GM12878 (cell line): ENCODE data around the gene SHLD1. TPM values are rescaled to one million over a fixed set of nuclear protein-coding genes. Genes with fewer than 3 reads are reported as not detected.
A peak's percentile ranks its signal among the peaks of the same experiment; 100 is the strongest.

Source experiments
- CREM ChIP-seq: IDR thresholded peaks from 2 replicates; pipeline ENCODE4 v1.6.1; 2014; ENCODE audit warnings: antibody characterized with exemption, low read depth
- E2F8 ChIP-seq: fragments of 450-650 bp; IDR thresholded peaks from 2 replicates; pipeline ENCODE4 v1.6.1; 2018; ENCODE audit warnings: mild to moderate bottlenecking, low read depth, moderate library complexity; ENCODE audit not compliant: partially characterized antibody
- HSF1 ChIP-seq: fragments of 150-350 bp; IDR thresholded peaks from 2 replicates; pipeline ENCODE4 v1.6.1; 2014; ENCODE audit warnings: mild to moderate bottlenecking, low read depth, low read length
- IRF4 ChIP-seq: IDR thresholded peaks from 2 replicates; pipeline ENCODE4 v1.6.1; 2011; ENCODE audit warnings: low read depth, low read length
- JUNB ChIP-seq: IDR thresholded peaks from 2 replicates; pipeline ENCODE4 v1.6.1; 2016; ENCODE audit warnings: antibody characterized with exemption, mild to moderate bottlenecking
- LARP7 ChIP-seq: fragments of 450-650 bp; IDR thresholded peaks from 2 replicates; pipeline ENCODE4 v1.6.1; 2017; ENCODE audit warnings: mild to moderate bottlenecking
- MYB ChIP-seq: fragments of 150-350 bp; IDR thresholded peaks from 2 replicates; pipeline ENCODE4 v1.6.1; 2014; ENCODE audit warnings: mild to moderate bottlenecking, low read depth, low read length, borderline replicate concordance
- NFIC ChIP-seq: IDR thresholded peaks from 2 replicates; pipeline ENCODE4 v1.6.1; 2012; ENCODE audit warnings: low read depth, mild to moderate bottlenecking, inconsistent platforms, low read length, moderate library complexity
- RELA ChIP-seq: fragments of 450-650 bp; IDR thresholded peaks from 2 replicates; pipeline ENCODE4 v1.8.0; 2014; ENCODE audit warnings: borderline replicate concordance; ENCODE audit not compliant: partially characterized antibody
- SMARCA5 ChIP-seq: fragments of 450-650 bp; IDR thresholded peaks from 2 replicates; pipeline ENCODE4 v1.6.1; 2017; ENCODE audit warnings: mild to moderate bottlenecking
- SREBF1 ChIP-seq: IDR thresholded peaks from 2 replicates; pipeline ENCODE4 v1.6.1; 2012; ENCODE audit warnings: mild to moderate bottlenecking, low read length
- SREBF2 ChIP-seq: IDR thresholded peaks from 2 replicates; pipeline ENCODE4 v1.6.1; 2012; ENCODE audit warnings: mild to moderate bottlenecking, low read length
- TCF12 ChIP-seq: IDR thresholded peaks from 2 replicates; pipeline ENCODE4 v1.6.1; 2011; ENCODE audit warnings: low read depth, mild to moderate bottlenecking, low read length
- WRNIP1 ChIP-seq: IDR thresholded peaks from 2 replicates; pipeline ENCODE4 v1.6.1; 2011; ENCODE audit warnings: low read depth, low read length, improper control_type of control experiment, borderline replicate concordance
- YY1 ChIP-seq: IDR thresholded peaks from 2 replicates; pipeline ENCODE4 v1.6.1; 2011; ENCODE audit warnings: low read depth, mild to moderate bottlenecking, low read length
- polyA plus RNA-seq, 11 experiments: library from polyadenylated mRNA; depleted of rRNA in 4 of 11; unstranded in 6 of 11; stranded (reverse) in 5 of 11; fragments of >200 nt; fragmentation: Nextera tagmentation in 4 of 11; fragmentation: Illumina TruSeq in 1 of 11; extraction: Ambion mirVana in 4 of 11; extraction: Trizol in 1 of 11; gene quantifications; 1 replicate in 1 of 11; 2 replicates in 10 of 11; pipeline versions ENCODE4 v1.2.1 to v1.2.3, GENCODE V29; 2011 to 2016; ENCODE audit warnings: inconsistent platforms in 2 of 11, missing spikeins in 2 of 11, low read depth in 1 of 11
- total RNA-seq, 4 experiments: library from RNA; depleted of rRNA in 3 of 4; stranded (reverse); fragments of >200 nt in 3 of 4; fragmentation: Illumina TruSeq in 1 of 4; extraction: Trizol in 1 of 4; gene quantifications; 2 replicates each; pipeline versions ENCODE4 v1.2.1 to v1.2.3, GENCODE V29; 2013 to 2021
- TF ChIP-seq, protein P1 (sequence below): IDR thresholded peaks from 2 replicates; pipeline ENCODE4 v1.6.1; 2012; ENCODE audit warnings: low read depth, low read length, improper control_type of control experiment
- TF ChIP-seq, protein P2 (sequence below): fragments of 450-650 bp; IDR thresholded peaks from 2 replicates; pipeline ENCODE4 v1.6.1; 2017; ENCODE audit warnings: antibody characterized with exemption, mild to moderate bottlenecking, moderate library complexity
- TF ChIP-seq, protein P3 (sequence below): fragments of 450-650 bp; IDR thresholded peaks from 2 replicates; pipeline ENCODE4 v1.6.1; 2016; ENCODE audit warnings: mild to moderate bottlenecking
- TF ChIP-seq, protein P4 (sequence below), 3 experiments: IDR thresholded peaks in 2 of 3; conservative IDR thresholded peaks in 1 of 3; 2 replicates each; pipeline ENCODE4 v1.5.1; 2011; ENCODE audit warnings: low read depth in 3 of 3, low read length in 3 of 3, mild to moderate bottlenecking in 3 of 3, control low read depth in 2 of 3, moderate library complexity in 2 of 3, inconsistent platforms in 1 of 3, mixed read lengths in 1 of 3; ENCODE audit not compliant: control insufficient read depth in 2 of 3, insufficient read depth in 1 of 3; ENCODE audit errors: extremely low read depth in 1 of 3

SHLD1 gene
- total and polyA plus RNA-seq, 10 of the 15 experiments (the other 5 are each of a cell fraction or from before 2014, with no cell fraction given) = 10.8 to 70.9 (median 25.4) TPM

GRCh38 chr20:5749952-5750779 is at the start of gene SHLD1 (continued):
- TF ChIP-seq MYB (no peak), NFIC (no peak), E2F8 (no peak), SMARCA5 (no peak), LARP7 (no peak), RELA (no peak), YY1 (peak; percentile 100), SREBF2 (no peak), IRF4 (no peak), CREM (peak; percentile 24; the same call in 1 of the 2 replicates), SREBF1 (no peak), TCF12 (peak; percentile 52; the same call in 1 of the 2 replicates), JUNB (no peak), WRNIP1 (no peak), HSF1 (no peak)
- TF ChIP-seq, protein P1, sequence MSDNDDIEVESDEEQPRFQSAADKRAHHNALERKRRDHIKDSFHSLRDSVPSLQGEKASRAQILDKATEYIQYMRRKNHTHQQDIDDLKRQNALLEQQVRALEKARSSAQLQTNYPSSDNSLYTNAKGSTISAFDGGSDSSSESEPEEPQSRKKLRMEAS = peak; percentile 62
- TF ChIP-seq, protein P2, sequence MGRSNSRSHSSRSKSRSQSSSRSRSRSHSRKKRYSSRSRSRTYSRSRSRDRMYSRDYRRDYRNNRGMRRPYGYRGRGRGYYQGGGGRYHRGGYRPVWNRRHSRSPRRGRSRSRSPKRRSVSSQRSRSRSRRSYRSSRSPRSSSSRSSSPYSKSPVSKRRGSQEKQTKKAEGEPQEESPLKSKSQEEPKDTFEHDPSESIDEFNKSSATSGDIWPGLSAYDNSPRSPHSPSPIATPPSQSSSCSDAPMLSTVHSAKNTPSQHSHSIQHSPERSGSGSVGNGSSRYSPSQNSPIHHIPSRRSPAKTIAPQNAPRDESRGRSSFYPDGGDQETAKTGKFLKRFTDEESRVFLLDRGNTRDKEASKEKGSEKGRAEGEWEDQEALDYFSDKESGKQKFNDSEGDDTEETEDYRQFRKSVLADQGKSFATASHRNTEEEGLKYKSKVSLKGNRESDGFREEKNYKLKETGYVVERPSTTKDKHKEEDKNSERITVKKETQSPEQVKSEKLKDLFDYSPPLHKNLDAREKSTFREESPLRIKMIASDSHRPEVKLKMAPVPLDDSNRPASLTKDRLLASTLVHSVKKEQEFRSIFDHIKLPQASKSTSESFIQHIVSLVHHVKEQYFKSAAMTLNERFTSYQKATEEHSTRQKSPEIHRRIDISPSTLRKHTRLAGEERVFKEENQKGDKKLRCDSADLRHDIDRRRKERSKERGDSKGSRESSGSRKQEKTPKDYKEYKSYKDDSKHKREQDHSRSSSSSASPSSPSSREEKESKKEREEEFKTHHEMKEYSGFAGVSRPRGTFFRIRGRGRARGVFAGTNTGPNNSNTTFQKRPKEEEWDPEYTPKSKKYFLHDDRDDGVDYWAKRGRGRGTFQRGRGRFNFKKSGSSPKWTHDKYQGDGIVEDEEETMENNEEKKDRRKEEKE = no peak
- TF ChIP-seq, protein P3, sequence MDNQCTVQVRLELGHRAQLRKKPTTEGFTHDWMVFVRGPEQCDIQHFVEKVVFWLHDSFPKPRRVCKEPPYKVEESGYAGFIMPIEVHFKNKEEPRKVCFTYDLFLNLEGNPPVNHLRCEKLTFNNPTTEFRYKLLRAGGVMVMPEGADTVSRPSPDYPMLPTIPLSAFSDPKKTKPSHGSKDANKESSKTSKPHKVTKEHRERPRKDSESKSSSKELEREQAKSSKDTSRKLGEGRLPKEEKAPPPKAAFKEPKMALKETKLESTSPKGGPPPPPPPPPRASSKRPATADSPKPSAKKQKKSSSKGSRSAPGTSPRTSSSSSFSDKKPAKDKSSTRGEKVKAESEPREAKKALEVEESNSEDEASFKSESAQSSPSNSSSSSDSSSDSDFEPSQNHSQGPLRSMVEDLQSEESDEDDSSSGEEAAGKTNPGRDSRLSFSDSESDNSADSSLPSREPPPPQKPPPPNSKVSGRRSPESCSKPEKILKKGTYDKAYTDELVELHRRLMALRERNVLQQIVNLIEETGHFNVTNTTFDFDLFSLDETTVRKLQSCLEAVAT = peak; percentile 76
- TF ChIP-seq, protein P4, sequence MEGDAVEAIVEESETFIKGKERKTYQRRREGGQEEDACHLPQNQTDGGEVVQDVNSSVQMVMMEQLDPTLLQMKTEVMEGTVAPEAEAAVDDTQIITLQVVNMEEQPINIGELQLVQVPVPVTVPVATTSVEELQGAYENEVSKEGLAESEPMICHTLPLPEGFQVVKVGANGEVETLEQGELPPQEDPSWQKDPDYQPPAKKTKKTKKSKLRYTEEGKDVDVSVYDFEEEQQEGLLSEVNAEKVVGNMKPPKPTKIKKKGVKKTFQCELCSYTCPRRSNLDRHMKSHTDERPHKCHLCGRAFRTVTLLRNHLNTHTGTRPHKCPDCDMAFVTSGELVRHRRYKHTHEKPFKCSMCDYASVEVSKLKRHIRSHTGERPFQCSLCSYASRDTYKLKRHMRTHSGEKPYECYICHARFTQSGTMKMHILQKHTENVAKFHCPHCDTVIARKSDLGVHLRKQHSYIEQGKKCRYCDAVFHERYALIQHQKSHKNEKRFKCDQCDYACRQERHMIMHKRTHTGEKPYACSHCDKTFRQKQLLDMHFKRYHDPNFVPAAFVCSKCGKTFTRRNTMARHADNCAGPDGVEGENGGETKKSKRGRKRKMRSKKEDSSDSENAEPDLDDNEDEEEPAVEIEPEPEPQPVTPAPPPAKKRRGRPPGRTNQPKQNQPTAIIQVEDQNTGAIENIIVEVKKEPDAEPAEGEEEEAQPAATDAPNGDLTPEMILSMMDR (IDR thresholded peaks at IDR 0.05 in 2 of 3, conservative IDR thresholded peaks at IDR 0.05 in 1 of 3; ENCODE audit: control insufficient read depth in 2 of 3, extremely low read depth in 1 of 3, insufficient read depth in 1 of 3, low read depth in 3 of 3, low read length in 3 of 3) = no peak
